Neural cell (in vitro differentiated cells): Measurements from ENCODE around the gene L3MBTL4.

ENCODE experiments used
- EZH2 ChIP-seq: fragments of 200-600, 300-800 bp; shearing (Covaris generic), sonication (generic); IDR thresholded peaks from 2 replicates; pipeline ENCODE4 v1.6.1; 2014; ENCODE audit warnings: antibody characterized with exemption, low read length, borderline replicate concordance, mild to moderate bottlenecking; ENCODE audit not compliant: insufficient read depth, poor library complexity, severe bottlenecking
- MXI1 ChIP-seq: fragments of 450-650 bp; conservative IDR thresholded peaks from 2 replicates; pipeline ENCODE4 v1.6.1; 2014; ENCODE audit warnings: antibody characterized with exemption, mild to moderate bottlenecking; ENCODE audit not compliant: poor library complexity, severe bottlenecking
- POLR2AphosphoS5 ChIP-seq: IDR thresholded peaks from 2 replicates; pipeline ENCODE4 v1.6.1; 2012
- TF ChIP-seq, protein P1 (sequence below): fragments of 450-650 bp; IDR thresholded peaks from 2 replicates; pipeline ENCODE4 v1.5.1; 2014; ENCODE audit warnings: antibody characterized with exemption, mild to moderate bottlenecking, moderate library complexity; ENCODE audit not compliant: poor library complexity, severe bottlenecking
- TF ChIP-seq, protein P2 (sequence below): IDR thresholded peaks from 2 replicates; pipeline ENCODE4 v1.6.1; 2012; ENCODE audit warnings: borderline replicate concordance

DNA sequence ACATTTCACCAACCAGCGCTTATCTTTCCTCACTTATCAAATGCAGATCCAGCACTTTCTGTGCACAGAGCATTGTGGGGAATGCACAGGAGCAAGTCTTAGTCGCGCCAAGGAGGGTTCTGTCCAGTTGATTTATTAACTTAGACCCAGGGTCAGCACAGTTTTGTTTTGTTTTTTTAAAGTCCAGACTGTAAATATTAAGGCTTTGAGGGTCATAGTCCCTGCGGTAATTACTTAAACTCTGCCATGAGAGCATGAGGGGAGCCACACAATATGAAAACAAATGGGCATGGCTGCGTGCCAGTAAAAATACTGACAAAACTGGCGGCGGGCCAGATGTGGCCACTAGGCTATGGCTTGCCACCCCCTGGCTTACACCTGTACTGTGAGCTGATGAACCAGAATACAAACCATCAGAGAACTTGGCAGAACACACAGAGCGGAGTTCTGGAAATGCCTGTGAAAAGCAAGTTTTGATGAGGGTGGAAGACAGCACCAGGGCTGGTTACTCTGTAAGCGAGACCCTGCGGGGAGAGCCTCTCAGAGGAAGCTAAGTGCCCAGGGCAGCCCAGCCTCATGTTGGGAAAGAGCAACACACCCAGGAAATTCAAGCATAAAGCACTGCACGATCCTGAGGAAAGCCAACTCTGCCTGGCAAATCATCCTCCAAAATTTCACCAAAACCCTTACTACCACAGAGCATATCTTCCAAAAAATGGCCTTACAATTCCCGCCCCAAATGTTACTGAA lies 43.6 kb downstream of the L3MBTL4 start:
- TF ChIP-seq, protein P1, sequence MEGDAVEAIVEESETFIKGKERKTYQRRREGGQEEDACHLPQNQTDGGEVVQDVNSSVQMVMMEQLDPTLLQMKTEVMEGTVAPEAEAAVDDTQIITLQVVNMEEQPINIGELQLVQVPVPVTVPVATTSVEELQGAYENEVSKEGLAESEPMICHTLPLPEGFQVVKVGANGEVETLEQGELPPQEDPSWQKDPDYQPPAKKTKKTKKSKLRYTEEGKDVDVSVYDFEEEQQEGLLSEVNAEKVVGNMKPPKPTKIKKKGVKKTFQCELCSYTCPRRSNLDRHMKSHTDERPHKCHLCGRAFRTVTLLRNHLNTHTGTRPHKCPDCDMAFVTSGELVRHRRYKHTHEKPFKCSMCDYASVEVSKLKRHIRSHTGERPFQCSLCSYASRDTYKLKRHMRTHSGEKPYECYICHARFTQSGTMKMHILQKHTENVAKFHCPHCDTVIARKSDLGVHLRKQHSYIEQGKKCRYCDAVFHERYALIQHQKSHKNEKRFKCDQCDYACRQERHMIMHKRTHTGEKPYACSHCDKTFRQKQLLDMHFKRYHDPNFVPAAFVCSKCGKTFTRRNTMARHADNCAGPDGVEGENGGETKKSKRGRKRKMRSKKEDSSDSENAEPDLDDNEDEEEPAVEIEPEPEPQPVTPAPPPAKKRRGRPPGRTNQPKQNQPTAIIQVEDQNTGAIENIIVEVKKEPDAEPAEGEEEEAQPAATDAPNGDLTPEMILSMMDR: no peak
- TF ChIP-seq, protein P2, sequence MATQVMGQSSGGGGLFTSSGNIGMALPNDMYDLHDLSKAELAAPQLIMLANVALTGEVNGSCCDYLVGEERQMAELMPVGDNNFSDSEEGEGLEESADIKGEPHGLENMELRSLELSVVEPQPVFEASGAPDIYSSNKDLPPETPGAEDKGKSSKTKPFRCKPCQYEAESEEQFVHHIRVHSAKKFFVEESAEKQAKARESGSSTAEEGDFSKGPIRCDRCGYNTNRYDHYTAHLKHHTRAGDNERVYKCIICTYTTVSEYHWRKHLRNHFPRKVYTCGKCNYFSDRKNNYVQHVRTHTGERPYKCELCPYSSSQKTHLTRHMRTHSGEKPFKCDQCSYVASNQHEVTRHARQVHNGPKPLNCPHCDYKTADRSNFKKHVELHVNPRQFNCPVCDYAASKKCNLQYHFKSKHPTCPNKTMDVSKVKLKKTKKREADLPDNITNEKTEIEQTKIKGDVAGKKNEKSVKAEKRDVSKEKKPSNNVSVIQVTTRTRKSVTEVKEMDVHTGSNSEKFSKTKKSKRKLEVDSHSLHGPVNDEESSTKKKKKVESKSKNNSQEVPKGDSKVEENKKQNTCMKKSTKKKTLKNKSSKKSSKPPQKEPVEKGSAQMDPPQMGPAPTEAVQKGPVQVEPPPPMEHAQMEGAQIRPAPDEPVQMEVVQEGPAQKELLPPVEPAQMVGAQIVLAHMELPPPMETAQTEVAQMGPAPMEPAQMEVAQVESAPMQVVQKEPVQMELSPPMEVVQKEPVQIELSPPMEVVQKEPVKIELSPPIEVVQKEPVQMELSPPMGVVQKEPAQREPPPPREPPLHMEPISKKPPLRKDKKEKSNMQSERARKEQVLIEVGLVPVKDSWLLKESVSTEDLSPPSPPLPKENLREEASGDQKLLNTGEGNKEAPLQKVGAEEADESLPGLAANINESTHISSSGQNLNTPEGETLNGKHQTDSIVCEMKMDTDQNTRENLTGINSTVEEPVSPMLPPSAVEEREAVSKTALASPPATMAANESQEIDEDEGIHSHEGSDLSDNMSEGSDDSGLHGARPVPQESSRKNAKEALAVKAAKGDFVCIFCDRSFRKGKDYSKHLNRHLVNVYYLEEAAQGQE: no peak
- no peak for TF ChIP-seq POLR2AphosphoS5
- no peak for TF ChIP-seq MXI1
- TF ChIP-seq EZH2: no peak
